Posterior cingulate gyrus (tissue), 11 donors: ENCODE measurements around the gene PCSK9.
A peak's percentile ranks its signal among the peaks of the same experiment; 100 is the strongest.
"Not testable (repeated sequence)": the region's sequence is repeated elsewhere in the genome, so short reads cannot be mapped to it uniquely, and the experiment has no call there.

ENCODE experiments used
- DNase-seq, 10 donors: peaks; one replicate each; pipeline versions ENCODE4 v3.0.0 to v3.0.0-alpha.2; 2020 to 2021; ENCODE audit warnings: mixed read lengths in 3 of 10
- intact Hi-C: fragments of 100-400 bp; cut with DNase I; formaldehyde crosslinking; loops from one replicate; pipeline ENCODE4 v1.15.1; 2023

PCSK9 gene

DNA sequence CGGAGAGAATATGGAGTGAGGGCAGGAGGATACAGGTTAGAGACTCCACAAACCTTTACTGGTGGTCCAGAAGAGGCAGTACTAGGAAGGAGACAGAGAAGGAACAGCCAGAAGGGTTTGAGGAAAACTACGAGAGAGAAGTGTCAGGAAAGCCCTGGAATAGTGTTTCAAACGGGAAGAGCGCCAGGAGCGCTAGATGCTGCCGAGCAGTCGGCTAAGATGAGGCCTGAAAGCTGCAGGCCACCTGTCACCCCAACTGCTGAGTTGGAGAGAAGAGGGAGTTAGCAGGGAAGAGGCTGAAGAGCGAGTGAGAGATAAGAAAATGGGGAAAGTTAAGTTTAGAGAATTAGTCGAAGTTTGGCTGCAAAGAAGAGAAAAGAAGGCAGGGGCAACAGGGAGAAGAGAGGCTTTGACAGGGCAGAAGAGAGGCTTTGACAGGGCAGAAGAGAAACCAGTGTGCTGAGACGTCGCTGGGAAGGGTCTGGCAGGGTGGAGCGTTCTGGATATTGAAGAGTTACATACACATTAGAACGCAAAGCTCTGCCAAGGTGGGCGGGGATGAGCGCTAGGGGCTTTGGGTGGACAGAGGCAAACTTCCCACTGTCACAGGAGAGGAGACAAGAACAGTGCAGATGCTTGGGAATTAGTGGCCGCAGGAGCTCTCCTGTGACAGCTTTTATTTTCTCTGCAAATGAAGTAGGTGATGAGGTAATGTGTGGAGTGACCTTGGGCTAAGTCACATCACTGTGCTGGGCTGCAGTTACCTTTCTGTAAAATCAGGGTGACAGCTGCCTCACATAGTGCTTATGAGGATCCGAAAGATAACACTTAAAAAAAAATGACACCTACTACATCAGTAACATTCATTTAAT lies 31.2 kb downstream of the PCSK9 start:
- intact Hi-C loops = loop anchor here (5.0 kb wide), 1 partner anchor 207 kb away; no protein-coding TSS in a partner anchor
- DNase-seq = peak in 5 of 10 donors; percentile 42 to 89 (median 60)

DNA sequence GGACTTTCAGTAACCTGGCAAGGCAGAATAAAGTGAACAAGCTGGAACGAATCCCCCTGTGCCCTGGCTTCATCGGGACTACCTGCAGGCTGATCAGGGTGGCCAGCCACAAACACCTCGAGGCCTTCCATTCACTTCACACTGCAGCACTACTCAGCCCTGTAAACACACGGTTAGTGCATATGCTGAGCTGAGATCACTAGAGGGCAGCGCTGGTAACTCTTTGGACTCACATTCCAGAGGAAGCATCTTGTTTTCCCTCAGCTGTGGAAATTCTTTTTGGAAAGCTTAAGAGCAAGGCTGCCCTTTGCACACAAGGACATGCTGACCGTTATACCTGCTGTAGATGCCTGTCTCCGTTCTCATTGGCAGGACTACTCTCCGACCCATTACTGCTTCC lies 32.1 kb downstream of the PCSK9 start:
- DNase-seq = peak in 3 of 10 donors; percentile 23 to 84 (median 54)
- intact Hi-C loops = loop anchor here (5.0 kb wide), 1 partner anchor 206 kb away; no protein-coding TSS in a partner anchor

DNA sequence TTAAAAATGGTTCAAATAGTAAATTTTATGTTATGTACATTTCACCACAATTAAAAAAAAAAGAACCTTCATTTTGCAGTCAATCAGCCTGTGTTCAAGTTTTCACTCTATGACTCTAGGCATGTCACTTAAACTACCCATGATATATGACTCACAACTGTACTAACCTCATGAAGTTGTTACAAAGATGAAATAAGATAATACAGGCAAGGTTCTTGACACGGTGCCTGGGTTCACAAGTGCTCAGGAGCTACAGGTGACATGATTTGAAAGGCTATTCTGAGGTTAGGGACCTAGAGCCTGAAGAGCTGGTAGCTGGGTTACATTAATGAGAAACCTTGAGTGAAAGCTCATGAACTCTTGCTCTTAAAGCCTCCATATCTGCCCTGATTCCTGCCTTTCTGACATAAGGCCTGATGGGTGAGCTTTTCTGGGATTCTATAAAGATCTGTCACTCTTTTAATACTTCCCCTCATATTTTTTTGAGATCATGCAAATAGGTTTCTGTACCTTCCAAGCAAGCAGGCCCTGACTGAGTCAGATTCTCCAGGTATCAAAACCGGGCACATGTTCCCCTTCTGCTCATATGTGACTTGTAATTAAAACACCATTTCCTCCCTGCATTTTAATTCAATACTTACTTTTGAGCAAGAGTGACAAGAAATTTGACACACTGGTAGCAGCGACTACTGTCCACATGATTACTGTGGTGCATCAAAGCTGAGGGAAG lies 34.0 kb downstream of the PCSK9 start:
- intact Hi-C loops = loop anchor here (5.0 kb wide), 1 partner anchor 204 kb away; no protein-coding TSS in a partner anchor
- DNase-seq = no peak

DNA sequence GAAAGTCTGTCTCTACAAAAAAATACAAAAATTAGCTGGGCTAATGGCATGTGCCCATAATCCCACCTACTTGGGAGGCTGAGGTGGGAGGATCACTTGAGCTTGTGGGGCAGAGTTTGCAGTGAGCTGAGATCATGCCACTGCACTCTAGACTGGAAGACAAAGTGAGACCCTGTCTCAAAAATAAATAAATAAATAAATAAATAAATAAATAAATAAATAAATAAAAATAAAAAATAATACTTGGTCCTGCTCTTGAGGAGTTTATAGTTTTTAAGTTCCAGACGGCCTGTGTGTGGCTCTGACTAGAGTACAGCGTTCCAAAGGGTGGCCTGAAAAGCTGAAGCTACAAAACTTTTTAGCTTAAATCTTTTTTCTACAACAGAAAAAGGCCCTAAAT lies 35.1 kb downstream of the PCSK9 start:
- no peak for DNase-seq
- intact Hi-C loops = loop anchor here (5.0 kb wide), 1 partner anchor 203 kb away; no protein-coding TSS in a partner anchor

DNA sequence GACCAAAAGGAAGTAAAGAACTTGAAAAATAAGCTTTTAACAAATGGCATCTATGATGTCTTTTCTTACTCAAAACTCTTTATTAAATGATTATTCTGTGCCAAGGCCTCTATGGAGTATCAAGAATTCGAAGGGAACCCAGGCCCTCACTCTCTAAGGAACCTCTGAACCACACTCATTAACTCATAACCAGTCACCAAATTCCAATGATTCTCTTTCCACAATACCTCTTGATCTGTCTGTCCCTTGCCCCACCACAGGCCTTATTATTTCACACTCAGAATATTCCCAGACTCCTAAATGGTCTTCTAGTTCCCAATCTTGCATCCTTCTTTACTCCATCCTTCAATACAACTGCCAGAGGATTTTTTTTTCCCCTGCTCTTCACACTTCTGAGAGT lies 37.0 kb downstream of the PCSK9 start:
- intact Hi-C loops = no loop called here

DNA sequence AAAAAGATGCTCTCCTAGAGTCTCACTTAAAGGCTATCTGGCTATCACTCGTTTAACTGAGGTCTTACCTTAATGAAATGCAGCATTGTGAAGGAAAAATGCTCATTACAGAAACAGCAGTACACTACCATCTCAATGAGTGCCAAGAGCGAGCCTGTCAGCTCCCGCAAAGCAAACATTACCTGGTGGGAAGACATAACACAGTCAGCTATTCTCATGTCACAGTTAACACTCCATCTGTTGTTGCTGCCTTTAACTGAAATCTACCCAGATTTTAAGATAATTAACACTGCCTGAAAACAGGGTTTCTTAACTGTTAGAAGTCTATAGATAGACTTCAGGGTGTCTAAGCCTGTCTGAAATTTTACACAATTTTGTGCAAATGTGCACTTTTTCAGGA lies 39.1 kb downstream of the PCSK9 start:
- intact Hi-C loops = no loop called here

More for the DNA sequence above, 37.0 kb downstream of the PCSK9 start:
- no peak for DNase-seq

DNA sequence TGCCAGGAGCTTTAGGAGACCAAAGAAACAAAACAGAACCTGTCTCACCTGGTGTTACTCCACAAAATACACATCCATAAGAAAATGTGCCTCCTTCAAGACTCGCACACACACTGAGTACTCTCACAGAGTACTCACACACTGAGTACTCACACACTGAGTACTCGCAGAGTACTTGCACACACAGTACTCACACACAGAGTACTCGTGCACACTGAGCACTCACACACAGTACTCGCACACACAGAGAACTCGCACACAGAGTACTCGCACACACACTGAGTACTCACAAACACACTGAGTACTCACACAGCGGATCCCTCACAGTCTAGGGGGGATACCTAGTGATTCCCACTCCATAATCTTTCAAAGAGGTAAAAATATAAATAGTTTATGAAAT lies 40.3 kb downstream of the PCSK9 start:
- DNase-seq = no peak
- intact Hi-C loops = no loop called here

More for the DNA sequence above, 39.1 kb downstream of the PCSK9 start:
- DNase-seq = peak in 1 of 10 donors; percentile 57

DNA sequence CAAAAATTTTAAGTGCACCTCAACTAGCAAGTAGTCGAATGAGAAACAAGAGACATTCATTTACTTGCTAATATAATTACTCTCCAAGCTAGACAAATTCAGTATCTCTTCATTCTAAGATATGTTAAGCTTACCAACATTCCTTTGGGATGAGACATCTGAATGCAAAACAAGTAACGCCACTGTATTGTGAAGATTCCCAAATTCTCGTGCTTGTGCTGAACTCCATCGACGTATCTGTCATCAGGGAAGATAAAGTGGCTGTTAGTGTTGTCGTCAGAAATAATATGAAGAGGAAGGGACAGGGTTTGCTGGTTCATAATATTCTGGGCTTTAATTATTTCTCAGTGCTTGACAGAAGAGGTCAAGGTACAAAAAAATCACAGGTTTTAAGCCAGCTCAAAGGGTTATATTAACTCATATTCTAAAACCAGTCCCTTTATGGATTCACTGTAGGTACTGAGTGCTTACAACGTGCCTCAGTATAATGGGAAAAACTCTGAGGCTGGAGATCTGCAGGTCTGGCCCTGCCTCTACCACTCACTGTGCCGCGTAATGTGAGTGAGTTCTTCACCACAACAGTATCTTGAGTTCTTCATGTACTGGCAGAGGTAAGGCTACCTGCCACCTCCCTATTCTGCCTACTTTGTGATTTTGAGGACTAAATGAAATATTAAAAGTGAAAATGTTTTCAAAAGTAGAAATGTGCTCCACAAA lies 42.0 kb downstream of the PCSK9 start:
- DNase-seq = no peak
- intact Hi-C loops = no loop called here

DNA sequence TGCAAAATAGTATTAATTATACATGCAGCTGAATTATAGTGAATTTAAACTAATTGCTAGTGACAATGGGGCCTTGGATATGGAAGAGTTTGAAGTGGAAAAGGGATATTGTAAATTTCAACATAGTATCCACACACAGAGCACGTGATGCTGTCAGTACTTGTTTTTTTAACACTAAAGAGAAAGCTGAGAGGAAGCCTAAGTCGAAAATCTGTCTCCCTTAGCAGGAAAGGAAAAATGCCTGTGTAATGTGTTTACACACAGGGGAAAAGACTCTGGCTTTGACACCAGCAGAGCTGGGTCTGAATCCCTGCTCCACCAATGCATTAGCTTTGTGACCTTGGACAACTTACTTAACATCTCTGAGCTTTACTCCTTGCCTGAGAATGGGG lies 42.6 kb downstream of the PCSK9 start:
- no peak for DNase-seq
- intact Hi-C loops = no loop called here

DNA sequence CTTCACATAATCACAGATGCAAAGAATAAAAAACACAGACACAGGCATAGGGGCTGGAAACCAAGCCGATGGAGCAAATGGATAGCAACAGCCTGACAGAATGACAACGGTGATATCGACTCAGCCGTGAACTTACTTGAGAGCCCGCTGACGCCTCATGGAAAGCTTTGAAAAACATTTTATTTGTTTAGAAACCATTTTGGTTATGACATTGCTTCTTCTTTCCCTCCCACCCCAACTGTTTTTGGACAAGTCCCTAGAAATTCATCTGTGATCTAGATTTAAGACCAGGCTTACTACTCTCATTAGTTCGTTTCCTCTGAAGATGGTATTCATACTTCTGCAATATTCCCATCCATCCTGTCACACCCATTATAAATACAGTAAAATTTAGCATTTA lies 44.9 kb downstream of the PCSK9 start:
- no peak for DNase-seq
- intact Hi-C loops = no loop called here

DNA sequence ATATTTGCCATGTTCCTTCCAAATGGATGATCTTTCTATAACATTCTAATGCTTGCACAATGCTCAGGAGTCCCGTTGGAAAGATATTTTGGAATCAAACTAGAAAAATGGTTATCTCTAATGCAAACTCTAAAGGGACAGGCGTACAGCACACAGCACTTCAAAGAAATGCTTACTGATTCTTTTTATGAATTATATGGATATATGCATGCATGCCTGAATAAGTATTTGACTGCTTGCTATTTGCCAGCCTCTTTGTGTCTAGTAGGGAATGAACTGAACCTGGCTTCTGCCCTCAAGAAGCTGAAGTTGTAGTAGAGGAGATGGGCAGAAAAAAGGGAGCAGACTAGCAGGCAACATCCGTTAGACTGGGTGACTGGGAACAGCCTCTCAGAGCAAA lies 48.1 kb downstream of the PCSK9 start:
- intact Hi-C loops = no loop called here

DNA sequence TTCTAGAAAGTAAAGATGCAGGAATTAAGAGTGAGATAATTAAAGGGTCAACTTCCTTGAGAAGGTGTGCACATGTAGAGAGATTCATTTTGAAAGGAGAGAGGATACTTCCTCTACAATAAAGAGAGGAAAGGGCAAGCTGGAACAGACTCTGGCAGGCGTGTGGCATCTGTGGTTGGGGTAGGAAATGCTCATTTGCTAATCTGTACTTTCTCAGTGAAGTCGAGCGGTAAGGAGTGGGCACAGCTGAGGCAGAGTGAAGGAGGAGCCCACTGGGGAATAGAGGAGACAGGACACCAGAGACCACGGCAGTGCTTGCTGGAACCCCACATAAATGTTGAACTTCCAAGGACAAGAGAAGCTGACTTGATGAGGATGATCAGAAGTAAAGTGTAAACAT lies 49.1 kb downstream of the PCSK9 start:
- no peak for DNase-seq
- intact Hi-C loops = no loop called here

More for the DNA sequence above, 48.1 kb downstream of the PCSK9 start:
- no peak for DNase-seq

DNA sequence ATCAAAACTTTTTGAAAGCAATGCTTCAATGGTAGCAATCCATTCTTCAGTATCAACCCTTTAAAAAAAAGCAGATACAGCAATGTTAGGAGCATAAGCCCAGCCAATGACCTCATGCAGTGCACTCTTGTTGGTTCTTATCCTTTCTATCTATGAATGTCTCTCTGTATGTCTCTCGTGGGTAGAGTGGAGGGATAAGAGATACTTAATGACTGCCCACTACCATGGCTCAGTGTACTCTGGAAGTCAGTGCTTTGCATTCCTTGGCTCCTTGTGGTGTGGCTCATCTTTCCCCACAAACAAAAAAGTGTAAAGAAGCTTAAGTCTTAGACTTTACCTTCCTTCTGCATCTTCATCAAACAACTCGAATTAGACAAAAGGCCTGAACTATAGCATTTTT lies 50.3 kb downstream of the PCSK9 start:
- DNase-seq = no peak
- intact Hi-C loops = no loop called here

DNA sequence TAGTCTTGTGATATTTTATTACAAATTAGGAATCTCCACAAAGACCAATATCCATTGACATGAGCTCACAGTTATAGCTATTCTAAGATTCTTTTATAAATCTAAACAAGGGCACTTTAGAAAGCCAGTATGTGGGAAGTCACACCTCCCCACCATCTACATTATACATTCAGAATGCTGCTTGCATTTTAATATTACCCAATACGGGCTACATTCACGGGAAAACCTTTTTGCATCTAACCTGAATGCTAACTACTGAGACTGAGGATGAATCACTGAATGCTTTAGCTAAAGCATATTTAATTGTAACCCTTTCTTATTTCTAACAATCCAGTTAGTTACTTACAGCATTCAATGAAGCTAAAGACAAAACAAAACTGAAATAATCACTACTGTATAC lies 53.1 kb downstream of the PCSK9 start:
- intact Hi-C loops = no loop called here
- DNase-seq = no peak

DNA sequence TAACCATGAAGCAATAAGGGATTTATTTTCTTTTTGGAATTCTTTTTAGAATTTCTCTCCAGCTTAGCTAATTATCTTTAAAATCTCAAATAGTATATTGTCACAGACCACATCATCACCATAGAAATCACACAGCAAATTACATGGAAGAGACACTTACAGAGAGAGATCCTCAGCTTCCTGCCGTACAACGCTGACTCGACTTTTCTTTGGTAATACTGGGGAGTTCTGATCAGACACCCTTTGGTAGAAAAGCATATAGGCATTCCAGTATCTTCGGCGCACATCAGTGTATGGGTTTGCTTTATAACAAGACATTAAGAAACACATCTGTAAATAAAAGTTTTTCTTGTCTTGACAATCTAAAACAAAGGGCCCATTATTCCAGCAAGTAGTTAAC lies 55.7 kb downstream of the PCSK9 start:
- DNase-seq = no peak
- intact Hi-C loops = no loop called here

DNA sequence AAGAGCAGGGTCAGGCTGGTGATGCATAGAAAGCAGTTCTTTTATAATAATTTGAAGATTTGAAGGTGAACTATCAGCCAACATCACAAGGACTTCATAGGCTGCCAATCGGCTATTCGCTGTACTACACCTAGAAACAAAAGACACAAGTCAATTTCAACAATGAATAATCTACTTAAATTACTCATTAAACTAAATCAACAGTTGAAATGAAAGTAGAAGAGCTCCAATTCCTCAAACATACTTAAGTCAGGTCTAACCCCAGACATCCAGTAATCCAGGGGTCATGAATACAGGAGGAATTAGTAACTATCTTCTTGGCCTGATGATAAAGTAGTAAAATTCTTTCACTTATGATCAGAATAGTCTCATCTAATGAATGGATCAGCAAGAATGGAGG lies 64.5 kb downstream of the PCSK9 start:
- DNase-seq = no peak
- intact Hi-C loops = no loop called here

DNA sequence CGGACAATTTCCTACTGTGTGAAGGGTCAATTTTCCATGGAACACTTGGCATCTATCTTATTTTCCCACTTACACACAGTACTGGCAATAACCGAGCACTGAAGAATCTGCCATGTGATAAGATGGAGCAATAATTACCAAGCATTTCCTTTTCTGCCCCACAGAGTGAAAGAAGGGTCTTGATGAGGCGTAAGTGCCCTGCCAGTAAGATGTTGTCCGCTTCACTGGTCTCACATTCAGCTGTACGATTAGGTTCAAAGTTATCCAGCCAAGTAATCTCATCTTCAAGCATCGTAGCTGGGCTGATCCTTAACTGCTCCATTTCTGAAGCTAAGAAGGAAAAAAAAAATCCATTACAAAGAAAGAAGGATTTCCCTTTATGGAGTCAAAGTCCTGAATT lies 67.8 kb downstream of the PCSK9 start:
- intact Hi-C loops = no loop called here

DNA sequence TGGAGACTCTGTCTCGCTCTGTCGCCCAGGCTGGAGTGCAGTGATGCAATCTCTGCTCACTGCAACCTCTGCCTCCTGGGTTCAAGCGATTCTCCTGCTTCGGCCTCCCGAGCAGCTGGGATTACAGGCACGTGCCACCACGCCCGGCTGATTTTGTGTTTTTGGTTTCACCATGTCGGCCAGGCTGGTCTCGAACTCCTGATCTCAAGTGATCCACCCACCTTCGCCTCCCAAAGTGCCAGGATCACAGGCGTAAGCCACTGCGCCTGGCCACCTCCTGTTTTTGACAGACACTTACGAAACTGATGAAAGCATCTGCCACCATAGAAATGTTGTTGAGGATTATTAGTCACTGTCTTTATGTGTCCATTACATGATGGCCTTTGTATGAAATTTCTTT lies 69.7 kb downstream of the PCSK9 start:
- intact Hi-C loops = not testable (repeated sequence)
- DNase-seq = peak in 1 of 10 donors; percentile 68

More for the DNA sequence above, 67.8 kb downstream of the PCSK9 start:
- no peak for DNase-seq
